ENCODE data around the gene C1orf50. TPM values are rescaled to one million over a fixed set of nuclear protein-coding genes. Genes with fewer than 3 reads are reported as not detected.

Gene C1orf50
- total RNA-seq, 1 donor from 2014 or later: 13.1 TPM

DNA sequence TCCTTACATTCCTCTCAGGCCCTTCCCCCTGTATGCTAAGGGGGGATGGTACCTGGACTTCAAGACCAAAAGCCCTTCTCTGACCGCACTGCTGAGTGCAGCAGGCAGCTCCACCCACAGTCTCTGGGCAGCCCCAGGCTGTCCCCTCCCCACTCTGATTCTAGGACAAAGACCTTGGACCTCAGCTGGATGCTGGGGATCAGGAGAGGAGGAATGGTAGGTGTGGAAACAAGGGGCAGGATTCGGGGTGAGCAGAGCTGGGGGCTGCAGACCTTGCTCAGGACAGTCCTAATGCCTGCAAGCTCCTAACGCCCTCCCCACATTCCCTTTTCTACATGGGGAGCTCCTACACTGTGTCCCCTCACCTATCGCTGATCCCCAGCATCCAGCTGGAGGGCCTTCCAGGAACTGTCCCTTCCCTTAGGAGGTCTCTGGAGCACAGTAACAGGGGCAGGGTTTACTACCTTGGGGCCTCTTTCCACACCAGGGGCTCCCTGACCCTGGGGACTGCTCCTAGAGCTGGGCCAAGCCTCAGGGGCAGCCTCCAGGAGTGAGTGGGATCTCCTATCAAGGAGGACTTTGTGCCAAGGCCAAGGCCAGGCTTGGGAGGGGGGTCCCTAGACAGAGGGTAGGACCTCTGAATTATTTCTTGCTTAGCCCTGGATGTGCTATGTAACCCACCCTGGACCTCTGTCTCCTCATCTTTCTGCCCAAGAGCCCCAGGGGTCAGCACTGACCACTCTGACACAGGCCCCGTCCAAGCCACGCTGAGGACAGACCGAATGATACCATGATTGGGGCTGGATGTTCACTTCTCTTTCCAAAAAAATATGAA, 32.6 kb upstream of the C1orf50 start:
- no peaks in the 10 kb centered on the region for H3K27me3 Mint-ChIP-seq
- POLR2A ChIA-PET: no interaction called here
- no peaks in the 10 kb centered on the region for H3K36me3 Mint-ChIP-seq (ENCODE audit: low read depth)
- ATAC-seq (ENCODE audit: low read depth) (no peak), DNase-seq (no peak)
- CTCF ChIA-PET: no interaction called here
- H3K9me3 Mint-ChIP-seq: no peaks in the 10 kb centered on the region
- H3K27ac Mint-ChIP-seq: no peak overlapping the region
- H3K4me1 Mint-ChIP-seq: peaks cover 23% of the 10 kb centered on the region
- intact Hi-C loops (cut with micrococcal nuclease): no loop called here
- H3K4me3 Mint-ChIP-seq: no peak overlapping the region
- TF ChIP-seq CTCF (IDR thresholded peaks at IDR 0.05): no peak

GRCh38 chr1:42735056-42735455, 32.0 kb upstream of the C1orf50 start:
- ATAC-seq (ENCODE audit: low read depth) (no peak), DNase-seq (no peak)
- intact Hi-C loops (cut with micrococcal nuclease): no loop called here
- Mint-ChIP-seq H3K36me3 (ENCODE audit: low read depth) (no peaks in the 10 kb centered on the region), H3K27me3 (no peaks in the 10 kb centered on the region), H3K4me1 (peaks cover 23% of the 10 kb centered on the region), H3K4me3 (no peak overlapping the region), H3K27ac (no peak overlapping the region), H3K9me3 (no peaks in the 10 kb centered on the region)
- ChIA-PET POLR2A (no interaction called here), CTCF (no interaction called here)
- TF ChIP-seq CTCF (IDR thresholded peaks at IDR 0.05): no peak

GRCh38 chr1:42735477-42736105, 31.5 kb upstream of the C1orf50 start:
- POLR2A ChIA-PET: no interaction called here

DNA sequence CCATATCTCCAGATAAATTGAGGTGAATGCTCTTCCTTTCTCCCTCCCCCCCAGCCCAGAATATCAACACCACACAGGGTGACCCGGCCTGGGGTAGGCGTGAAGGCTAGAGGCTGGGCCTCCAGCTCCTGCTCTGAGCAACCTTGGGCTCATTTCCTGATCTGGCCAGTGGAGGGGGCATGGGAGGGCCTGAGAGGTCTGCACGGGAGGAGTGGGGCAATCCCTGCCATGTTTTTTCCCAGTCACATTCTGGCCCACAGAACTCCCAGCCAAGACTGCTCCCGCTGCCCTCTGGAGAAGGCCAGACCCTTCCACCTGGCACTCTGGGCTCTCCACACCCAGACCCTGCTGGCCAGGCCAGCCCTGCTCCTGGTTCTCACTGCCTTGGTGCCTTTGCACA, 30.9 kb upstream of the C1orf50 start:
- Mint-ChIP-seq H3K27me3 (no peaks in the 10 kb centered on the region), H3K4me3 (no peak overlapping the region), H3K4me1 (peaks cover 18% of the 10 kb centered on the region), H3K27ac (no peak overlapping the region), H3K36me3 (ENCODE audit: low read depth) (no peaks in the 10 kb centered on the region), H3K9me3 (no peaks in the 10 kb centered on the region)
- ChIA-PET CTCF (no interaction called here), POLR2A (no interaction called here)
- intact Hi-C loops (cut with micrococcal nuclease): no loop called here
- DNase-seq (no peak), ATAC-seq (ENCODE audit: low read depth) (no peak)
- TF ChIP-seq CTCF (IDR thresholded peaks at IDR 0.05): no peak

More at GRCh38 chr1:42735477-42736105, 31.5 kb upstream of the C1orf50 start:
- Mint-ChIP-seq H3K4me1 (peaks cover 23% of the 10 kb centered on the region), H3K27me3 (no peaks in the 10 kb centered on the region), H3K27ac (no peak overlapping the region), H3K9me3 (no peaks in the 10 kb centered on the region), H3K36me3 (ENCODE audit: low read depth) (no peaks in the 10 kb centered on the region), H3K4me3 (no peak overlapping the region)
- no peak for ATAC-seq (ENCODE audit: low read depth)
- CTCF ChIA-PET: no interaction called here
- DNase-seq: no peak
- intact Hi-C loops (cut with micrococcal nuclease): no loop called here
- no peak for TF ChIP-seq CTCF (IDR thresholded peaks at IDR 0.05)

DNA sequence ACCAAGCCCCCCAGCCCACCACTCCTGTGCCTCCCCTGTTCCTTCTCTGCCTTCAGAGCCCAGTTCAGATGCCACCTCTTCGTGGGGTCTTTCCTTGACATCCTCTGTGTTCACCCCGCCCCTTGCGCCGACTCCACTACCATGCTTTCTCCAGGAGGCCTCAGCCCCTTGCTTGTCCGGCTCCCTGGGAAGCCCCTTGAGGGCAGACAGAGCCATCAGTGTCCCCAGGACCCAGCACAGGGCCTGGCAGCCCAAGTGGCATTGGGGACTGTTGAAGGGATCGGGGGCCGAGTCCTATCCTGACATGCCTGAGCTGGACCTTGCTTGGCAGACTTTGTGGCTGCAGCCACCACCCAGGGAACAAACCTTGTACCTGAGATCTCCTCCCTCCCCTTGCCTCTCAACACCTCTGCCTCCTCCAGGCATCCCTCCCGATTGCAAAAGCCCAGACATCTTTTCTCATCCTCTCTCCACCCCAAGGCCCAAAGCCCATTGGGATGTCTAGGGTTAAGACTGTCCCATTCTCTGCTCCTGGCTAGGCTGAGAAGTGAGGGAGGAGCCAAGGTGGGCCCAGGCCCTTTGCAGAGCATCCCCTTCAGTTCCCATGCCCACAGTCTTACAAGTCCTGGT, 30.4 kb upstream of the C1orf50 start:
- TF ChIP-seq CTCF (IDR thresholded peaks at IDR 0.05): no peak
- H3K36me3 Mint-ChIP-seq (ENCODE audit: low read depth): no peaks in the 10 kb centered on the region
- no peak overlapping the region for H3K27ac Mint-ChIP-seq
- H3K9me3 Mint-ChIP-seq: no peaks in the 10 kb centered on the region
- CTCF ChIA-PET: no interaction called here
- ATAC-seq (ENCODE audit: low read depth) (no peak), DNase-seq (no peak)
- POLR2A ChIA-PET: no interaction called here
- H3K4me3 Mint-ChIP-seq: no peak overlapping the region
- H3K4me1 Mint-ChIP-seq: peaks cover 16% of the 10 kb centered on the region
- intact Hi-C loops (cut with micrococcal nuclease): no loop called here
- H3K27me3 Mint-ChIP-seq: no peaks in the 10 kb centered on the region
